A673 (cell line): Measurements from ENCODE around the gene GABRG1. TPM values are rescaled to one million over a fixed set of nuclear protein-coding genes. Genes with fewer than 3 reads are reported as not detected.

Experiments
- BruUV-seq: library from RNA; stranded (reverse); fragments of 400-500 nt; replicated peaks from 2 replicates; lab custom pipeline; 2021; lab: Mats Ljungman, UMichigan
- CTCF ChIA-PET: fragments of 300-600 bp; sonication (Branson Sonifier 250); formaldehyde crosslinking; loops from one replicate; lab custom pipeline; 2022; ENCODE audit warnings: antibody characterized with exemption; lab: Charles Lee
- POLR2A ChIA-PET: fragments of 300-600 bp; sonication (Branson Sonifier 250); formaldehyde crosslinking; loops from one replicate; lab custom pipeline; 2022; ENCODE audit warnings: antibody characterized with exemption; ENCODE audit not compliant: low non-redundant PET; lab: Charles Lee
- DNase-seq: peaks from one replicate; pipeline ENCODE4 v3.0.0-alpha.2; 2015; ENCODE audit warnings: low spot score
- H3K27ac ChIP-seq: fragments of 200-600 bp; sonication (generic); 2 replicates; pipeline ENCODE4 v1.5.1; 2016; ENCODE audit warnings: mixed run types, low read depth, mild to moderate bottlenecking, mixed read lengths, antibody characterized with exemption, low read length; ENCODE audit not compliant: poor library complexity, severe bottlenecking
- H3K27me3 ChIP-seq: fragments of 200-600 bp; sonication (generic); replicated peaks from 2 replicates; pipeline ENCODE4 v1.6.1; 2017; ENCODE audit warnings: mixed run types, low read depth, mild to moderate bottlenecking, mixed read lengths, antibody characterized with exemption, low read length; ENCODE audit not compliant: insufficient read depth, poor library complexity
- H3K36me3 ChIP-seq: fragments of 200-600 bp; sonication (generic); 2 replicates; pipeline ENCODE4 v1.6.1; 2016; ENCODE audit warnings: mixed run types, mild to moderate bottlenecking, mixed read lengths, antibody characterized with exemption, low read length; ENCODE audit not compliant: insufficient read depth, poor library complexity, severe bottlenecking
- H3K4me1 ChIP-seq: fragments of 200-600 bp; sonication (generic); 2 replicates; pipeline ENCODE4 v1.6.1; 2017; ENCODE audit warnings: mixed run types, mild to moderate bottlenecking, mixed read lengths, antibody characterized with exemption, low read length; ENCODE audit not compliant: insufficient read depth, poor library complexity, severe bottlenecking
- H3K4me3 ChIP-seq: fragments of 200-600 bp; sonication (generic); 2 replicates; pipeline ENCODE4 v1.5.1; 2016; ENCODE audit warnings: low read depth, mixed run types, mild to moderate bottlenecking, mixed read lengths, low read length; ENCODE audit not compliant: poor library complexity, severe bottlenecking
- H3K9me3 ChIP-seq: fragments of 200-600 bp; sonication (generic); 2 replicates; pipeline ENCODE4 v1.6.1; 2016; ENCODE audit warnings: mixed run types, low read depth, mild to moderate bottlenecking, mixed read lengths, antibody characterized with exemption, low read length; ENCODE audit not compliant: poor library complexity, severe bottlenecking
- EZH2 ChIP-seq: fragments of 200-600 bp; sonication (generic); IDR thresholded peaks from 2 replicates; pipeline ENCODE4 v1.6.1; 2017; ENCODE audit warnings: borderline replicate concordance, low read depth, mild to moderate bottlenecking, mixed read lengths, antibody characterized with exemption, low read length; ENCODE audit not compliant: poor library complexity, severe bottlenecking
- intact Hi-C: fragments of 100-400 bp; cut with micrococcal nuclease; formaldehyde crosslinking; loops from one replicate; pipeline ENCODE4 v1.10.0; 2022; ENCODE audit not compliant: unreplicated experiment
- total RNA-seq: library from RNA; stranded (reverse); gene quantifications from 2 replicates; pipeline ENCODE4 v1.2.3, GENCODE V29; 2021
- TF ChIP-seq, protein P1 (sequence below): fragments of 300-800, 200-600 bp; sonication (generic); conservative IDR thresholded peaks from 2 replicates; pipeline ENCODE4 v1.5.1; 2017; ENCODE audit warnings: low read depth, mild to moderate bottlenecking, antibody characterized with exemption, low read length, moderate library complexity, mixed read lengths

GABRG1 gene
- total RNA-seq, 1 experiment from 2014 or later, result not detected

GRCh38 chr4:46016306-46016705 is 107.5 kb downstream of the GABRG1 start:
- ChIA-PET POLR2A (no interaction called here), CTCF (no interaction called here)
- Histone ChIP-seq H3K9me3 (no peaks in the 10 kb centered on the region), H3K36me3 (no peaks in the 10 kb centered on the region), H3K4me3 (no peak overlapping the region), H3K27me3 (no peaks in the 10 kb centered on the region), H3K4me1 (no peaks in the 10 kb centered on the region), H3K27ac (no peak overlapping the region)
- intact Hi-C loops, result no loop called here
- no peak for TF ChIP-seq EZH2
- TF ChIP-seq, protein P1, sequence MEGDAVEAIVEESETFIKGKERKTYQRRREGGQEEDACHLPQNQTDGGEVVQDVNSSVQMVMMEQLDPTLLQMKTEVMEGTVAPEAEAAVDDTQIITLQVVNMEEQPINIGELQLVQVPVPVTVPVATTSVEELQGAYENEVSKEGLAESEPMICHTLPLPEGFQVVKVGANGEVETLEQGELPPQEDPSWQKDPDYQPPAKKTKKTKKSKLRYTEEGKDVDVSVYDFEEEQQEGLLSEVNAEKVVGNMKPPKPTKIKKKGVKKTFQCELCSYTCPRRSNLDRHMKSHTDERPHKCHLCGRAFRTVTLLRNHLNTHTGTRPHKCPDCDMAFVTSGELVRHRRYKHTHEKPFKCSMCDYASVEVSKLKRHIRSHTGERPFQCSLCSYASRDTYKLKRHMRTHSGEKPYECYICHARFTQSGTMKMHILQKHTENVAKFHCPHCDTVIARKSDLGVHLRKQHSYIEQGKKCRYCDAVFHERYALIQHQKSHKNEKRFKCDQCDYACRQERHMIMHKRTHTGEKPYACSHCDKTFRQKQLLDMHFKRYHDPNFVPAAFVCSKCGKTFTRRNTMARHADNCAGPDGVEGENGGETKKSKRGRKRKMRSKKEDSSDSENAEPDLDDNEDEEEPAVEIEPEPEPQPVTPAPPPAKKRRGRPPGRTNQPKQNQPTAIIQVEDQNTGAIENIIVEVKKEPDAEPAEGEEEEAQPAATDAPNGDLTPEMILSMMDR, result no peak
- no peak for DNase-seq
- BruUV-seq, result no TSS peak

- Histone ChIP-seq H3K27ac (no peak overlapping the region), H3K36me3 (no peaks in the 10 kb centered on the region), H3K4me3 (no peak overlapping the region), H3K9me3 (no peaks in the 10 kb centered on the region), H3K27me3 (no peaks in the 10 kb centered on the region), H3K4me1 (no peaks in the 10 kb centered on the region)
- ChIA-PET CTCF (no interaction called here), POLR2A (no interaction called here)
- BruUV-seq, result no TSS peak
- no peak for TF ChIP-seq EZH2
- TF ChIP-seq, protein P1, result no peak
- DNase-seq, result no peak
- intact Hi-C loops, result no loop called here
These were observed 131.1 kb downstream of the GABRG1 start for GRCh38 chr4:45992728-45993127.

- ChIA-PET POLR2A (no interaction called here), CTCF (no interaction called here)
- Histone ChIP-seq H3K4me3 (no peak overlapping the region), H3K9me3 (no peaks in the 10 kb centered on the region), H3K4me1 (no peaks in the 10 kb centered on the region), H3K36me3 (no peaks in the 10 kb centered on the region), H3K27me3 (no peaks in the 10 kb centered on the region), H3K27ac (no peak overlapping the region)
- BruUV-seq, result no TSS peak
- no peak for TF ChIP-seq EZH2
- TF ChIP-seq, protein P1, result no peak
- intact Hi-C loops, result no loop called here
- no peak for DNase-seq
These were observed 134.1 kb downstream of the GABRG1 start for GRCh38 chr4:45989775-45990174.
